OCI-LY1 (cell line): ENCODE results near the gene OLA1.

Source experiments
- CTCF ChIP-seq: fragments of 200-600 bp; sonication (generic), shearing (Covaris generic); IDR thresholded peaks from 2 replicates; pipeline ENCODE4 v1.5.1; 2017; ENCODE audit warnings: mild to moderate bottlenecking, antibody characterized with exemption, low read length, moderate library complexity, mixed read lengths
- EZH2 ChIP-seq: fragments of 200-600 bp; sonication (generic), shearing (Covaris generic); IDR thresholded peaks from 2 replicates; pipeline ENCODE4 v1.8.0; 2017; ENCODE audit warnings: borderline replicate concordance, mixed run types, mild to moderate bottlenecking, antibody characterized with exemption, low read length, moderate library complexity, mixed read lengths

- TF ChIP-seq CTCF (no peak), EZH2 (no peak)
Measured at GRCh38 chr2:174240097-174240496, 8.2 kb downstream of the OLA1 start.
